Measurements from ENCODE around the gene HSFX3.

GRCh38 chrX:149521438-149521837 lies 28.3 kb downstream of the HSFX3 start:
- TF ChIP-seq CTCF (IDR thresholded peaks at IDR 0.05) (no peak), POLR2AphosphoS5 (IDR thresholded peaks at IDR 0.05) (no peak), POLR2A (IDR thresholded peaks at IDR 0.05) (no peak), EP300 (IDR thresholded peaks at IDR 0.05) (no peak)

All from upper lobe of left lung (tissue), 4 donors.